Stimulated activated CD8-positive, alpha-beta memory T cell treated with anti-CD3 and anti-CD28 coated beads, Interleukin-7, amount 100 ng/mL, for 4 hours (primary cell): Measurements from ENCODE around the gene ARID5B.

ENCODE experiments used
- DNase-seq, 2 donors: peaks; one replicate each; pipeline ENCODE4 v3.0.0-alpha.2; 2020; ENCODE audit warnings: low read depth in 2 of 2

ARID5B gene

DNA sequence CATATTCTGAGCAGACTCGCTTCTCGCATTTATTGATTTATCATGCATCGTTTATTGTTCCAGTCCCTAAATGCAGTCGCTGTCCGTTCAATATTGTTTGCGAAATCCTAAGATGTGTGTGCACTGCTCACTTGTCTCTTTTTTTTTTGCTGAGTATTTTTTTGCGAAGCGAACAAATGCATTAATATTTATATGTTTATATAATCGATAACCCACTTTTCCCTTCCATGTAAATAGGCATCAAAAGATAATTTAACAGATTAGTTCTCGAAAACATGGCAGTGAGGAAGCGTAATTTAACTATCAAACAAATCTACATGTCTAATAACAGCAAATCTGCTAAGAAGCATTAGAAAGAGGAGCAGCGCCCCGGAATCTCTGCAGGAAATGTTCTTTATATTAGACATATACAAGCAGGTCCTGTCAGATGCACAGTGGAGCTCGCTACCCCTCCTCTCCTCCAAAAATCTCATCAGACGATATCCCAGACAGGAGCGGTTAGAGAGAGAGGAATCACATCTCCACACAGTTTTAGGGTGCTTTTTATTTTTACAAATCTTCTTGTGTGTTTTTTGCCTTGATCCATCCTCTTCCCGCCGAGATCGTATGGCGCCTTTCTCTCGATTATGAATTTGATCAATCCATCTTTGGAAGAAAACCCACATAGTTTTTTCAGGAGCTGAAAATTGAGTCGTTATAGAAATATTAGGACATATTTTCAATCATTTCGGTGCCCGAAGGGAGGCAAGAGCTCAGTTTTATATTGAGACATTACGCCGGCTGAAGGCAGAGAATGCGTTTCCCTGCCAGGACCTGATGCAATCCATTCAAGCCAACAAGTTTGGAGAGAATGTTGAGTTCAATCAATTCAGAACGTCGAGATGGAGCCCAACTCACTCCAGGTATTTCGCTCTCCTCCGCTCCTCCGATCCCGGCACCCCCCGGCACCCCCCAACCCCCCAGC is at the start of gene ARID5B:
Gene ARID5B (plus strand): TSS at position 871 of the 964 bp plus-strand sequence. CDS start 11 bp downstream, at position 882.
- DNase-seq, result no peak

GRCh38 chr10:61852261-61852660 is 49.2 kb upstream of the ARID5B start:
- DNase-seq, result no peak

DNA sequence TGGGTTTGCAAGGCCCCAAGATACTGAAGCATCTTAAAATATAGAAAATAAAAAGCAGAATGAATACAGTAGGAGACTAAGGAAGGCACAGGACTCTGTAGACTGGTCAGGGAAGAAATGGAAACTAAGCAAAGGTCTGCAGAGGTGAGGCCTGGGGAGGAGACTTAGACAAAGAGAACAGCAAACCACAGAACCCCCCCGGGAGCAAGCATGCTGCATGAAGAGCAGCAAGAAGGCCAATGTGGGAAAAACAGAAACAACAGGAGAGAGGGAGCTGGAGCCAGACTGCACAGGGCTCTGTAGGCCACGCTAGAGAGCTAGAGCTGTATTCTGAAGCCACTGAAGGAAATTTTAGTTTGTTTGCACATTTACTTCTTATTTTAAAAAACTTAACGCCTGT is 45.7 kb upstream of the ARID5B start:
- DNase-seq, result no peak

DNA sequence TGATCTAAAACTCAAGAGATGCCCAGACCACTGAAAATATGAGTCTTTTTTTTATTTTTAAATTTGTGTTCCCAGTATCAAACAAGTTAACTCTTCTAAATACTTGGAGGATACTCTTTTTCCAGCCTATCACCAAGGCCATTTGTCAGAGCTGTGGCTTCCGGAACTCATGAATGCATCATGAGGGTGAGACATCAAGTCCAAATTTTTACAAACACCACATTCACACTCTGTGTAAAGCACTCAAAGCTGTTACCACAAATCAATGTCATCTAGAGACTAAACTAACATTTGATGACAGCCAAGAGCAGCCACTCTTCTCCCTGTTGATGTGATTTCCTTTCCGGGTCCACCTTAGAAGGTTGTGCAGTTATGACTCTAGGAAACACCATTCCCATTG is 43.8 kb upstream of the ARID5B start:
- DNase-seq, result no peak

DNA sequence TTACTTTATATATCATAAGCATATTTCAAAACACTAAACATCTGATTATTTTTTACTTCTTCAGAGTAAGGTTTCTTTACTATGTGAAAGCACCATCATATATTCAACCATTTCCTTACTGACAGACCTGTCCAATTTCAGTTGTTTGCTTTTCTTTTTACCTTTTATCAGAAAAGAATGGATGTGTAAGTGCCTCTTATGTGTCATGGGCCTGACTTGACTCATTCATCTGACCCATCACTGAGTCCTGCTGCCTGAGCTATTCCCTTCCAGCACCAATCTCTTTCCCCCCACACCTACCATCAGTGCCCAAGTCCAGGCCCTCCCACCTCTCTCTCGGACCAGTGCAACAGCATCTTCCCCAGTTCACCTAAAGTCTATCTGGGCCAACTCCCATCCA is 41.7 kb upstream of the ARID5B start:
- no peak for DNase-seq

DNA sequence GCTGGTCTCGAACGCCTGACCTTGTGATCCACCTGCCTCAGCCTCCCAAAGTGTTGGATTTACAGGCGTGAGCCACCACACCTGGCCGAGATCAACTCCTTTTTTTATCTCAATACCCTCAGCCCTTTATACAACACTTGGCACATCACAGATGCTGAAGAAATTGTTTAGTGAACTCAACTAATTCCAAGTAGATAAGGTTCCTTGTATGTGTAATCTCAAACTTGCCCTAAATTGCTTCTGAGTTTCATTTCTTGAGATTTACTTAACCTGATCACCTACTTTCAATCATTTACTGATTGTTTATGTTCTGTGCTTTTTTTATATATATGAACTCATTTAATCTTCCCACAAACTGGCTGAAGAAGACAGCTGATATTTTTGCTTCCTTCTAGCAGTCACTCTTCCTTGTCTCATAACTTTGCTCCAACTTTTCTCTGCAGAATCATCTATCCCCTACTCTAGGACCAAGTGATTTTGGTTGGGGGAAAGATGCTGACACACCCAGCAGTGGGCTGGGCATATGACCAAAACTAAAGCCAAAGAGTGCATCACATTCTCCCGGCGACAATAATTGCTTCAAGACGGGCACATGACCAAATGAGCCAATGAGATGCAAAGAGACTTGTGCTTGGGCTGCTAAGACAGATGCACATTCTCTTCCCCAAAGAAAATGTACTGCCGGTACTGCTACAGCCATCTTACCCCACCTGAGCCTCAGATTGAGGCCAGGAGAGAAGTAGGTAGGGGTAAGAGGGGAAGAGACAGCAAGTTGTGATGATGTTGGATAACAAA is 40.3 kb upstream of the ARID5B start:
- DNase-seq, result no peak

GRCh38 chr10:61863981-61864380 is 37.5 kb upstream of the ARID5B start:
- DNase-seq, result no peak

DNA sequence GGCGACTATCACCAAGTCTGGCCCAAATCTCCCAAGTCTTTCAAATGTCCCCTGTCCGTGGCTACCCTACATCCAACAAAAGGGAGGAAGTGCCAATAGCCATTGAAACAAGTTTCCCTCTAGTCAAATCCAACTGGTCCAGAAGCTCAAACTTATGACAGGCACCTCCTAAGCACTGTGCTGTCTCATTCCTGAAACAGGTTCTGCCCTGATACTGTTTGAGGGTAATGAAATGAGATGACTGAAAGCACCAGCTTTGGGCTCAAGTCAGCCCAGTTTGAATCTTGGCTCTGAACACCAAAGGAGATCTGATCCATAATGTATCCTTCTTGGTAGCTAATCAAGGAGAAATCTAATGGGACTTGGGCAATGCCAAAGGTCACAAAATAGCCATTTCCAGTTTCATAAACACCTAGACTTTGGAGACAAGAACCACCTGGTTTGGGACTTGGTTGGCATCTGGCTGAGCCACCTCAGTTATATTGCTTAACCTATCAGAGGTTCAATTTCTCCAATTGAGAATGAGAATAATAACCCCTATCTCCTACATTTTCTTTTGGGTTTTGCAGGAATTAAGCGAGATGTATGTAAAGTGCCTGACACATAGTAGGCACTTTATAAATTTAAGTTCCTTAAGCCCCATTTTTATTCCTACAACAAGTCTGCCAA is 34.7 kb upstream of the ARID5B start:
- DNase-seq, result no peak

GRCh38 chr10:61867374-61867773 is 34.1 kb upstream of the ARID5B start:
- DNase-seq, result peak in 1 of 2 donors; percentile 6

GRCh38 chr10:61867817-61868216 is 33.7 kb upstream of the ARID5B start:
- DNase-seq, result peak; percentile 5 to 52

DNA sequence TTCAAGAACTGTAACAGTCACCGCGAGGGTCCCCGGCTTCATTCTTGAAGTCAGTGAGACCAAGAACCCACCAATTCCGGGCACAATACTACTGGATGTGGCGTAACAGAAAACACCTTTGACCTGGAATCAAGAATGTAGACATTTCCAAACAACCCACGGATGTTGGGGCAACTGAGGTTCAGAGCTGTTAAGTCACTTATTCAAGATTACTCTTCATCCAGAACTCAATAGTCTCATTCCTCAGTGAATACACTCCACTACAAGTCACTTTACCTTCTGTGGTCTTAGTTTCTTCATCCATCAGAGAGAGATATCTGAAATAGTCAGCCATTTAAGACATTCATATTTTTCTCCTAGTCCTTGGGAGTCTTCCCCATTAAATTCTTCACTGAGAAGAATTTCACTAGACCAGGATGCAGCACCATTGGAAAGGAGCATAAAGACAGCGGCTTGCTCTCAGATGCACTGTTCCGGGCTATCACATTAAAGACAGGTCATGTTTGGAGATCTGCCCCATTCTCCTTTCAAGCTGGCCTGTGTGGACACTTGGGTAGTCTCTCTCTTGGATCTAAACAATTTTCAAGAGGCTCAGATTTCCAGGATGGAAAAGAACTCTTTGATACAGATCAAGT is 32.3 kb upstream of the ARID5B start:
- DNase-seq, result no peak

- DNase-seq, result no peak
Measured at GRCh38 chr10:61869774-61870525, 31.5 kb upstream of the ARID5B start.

GRCh38 chr10:61870526-61870895 is 31.0 kb upstream of the ARID5B start:
- no peak for DNase-seq

GRCh38 chr10:61871487-61871886 is 30.0 kb upstream of the ARID5B start:
- no peak for DNase-seq

- DNase-seq, result no peak
Measured at GRCh38 chr10:61877887-61878739, 23.4 kb upstream of the ARID5B start.

DNA sequence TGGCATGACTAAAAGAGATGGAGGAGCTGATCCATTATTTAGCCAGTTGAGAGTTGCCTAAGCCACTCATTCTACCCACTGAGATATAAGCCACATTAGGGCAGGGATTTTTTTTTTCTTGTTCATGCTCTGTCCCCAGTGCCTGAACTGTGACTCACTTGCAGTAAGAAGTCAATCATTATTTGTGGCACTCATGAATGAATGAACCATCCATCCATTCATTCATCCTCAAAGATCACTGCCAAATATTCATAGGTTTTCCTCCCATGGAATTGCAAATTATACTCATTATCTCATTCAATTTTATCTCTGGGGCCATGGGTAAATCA is 22.8 kb upstream of the ARID5B start:
- no peak for DNase-seq

DNA sequence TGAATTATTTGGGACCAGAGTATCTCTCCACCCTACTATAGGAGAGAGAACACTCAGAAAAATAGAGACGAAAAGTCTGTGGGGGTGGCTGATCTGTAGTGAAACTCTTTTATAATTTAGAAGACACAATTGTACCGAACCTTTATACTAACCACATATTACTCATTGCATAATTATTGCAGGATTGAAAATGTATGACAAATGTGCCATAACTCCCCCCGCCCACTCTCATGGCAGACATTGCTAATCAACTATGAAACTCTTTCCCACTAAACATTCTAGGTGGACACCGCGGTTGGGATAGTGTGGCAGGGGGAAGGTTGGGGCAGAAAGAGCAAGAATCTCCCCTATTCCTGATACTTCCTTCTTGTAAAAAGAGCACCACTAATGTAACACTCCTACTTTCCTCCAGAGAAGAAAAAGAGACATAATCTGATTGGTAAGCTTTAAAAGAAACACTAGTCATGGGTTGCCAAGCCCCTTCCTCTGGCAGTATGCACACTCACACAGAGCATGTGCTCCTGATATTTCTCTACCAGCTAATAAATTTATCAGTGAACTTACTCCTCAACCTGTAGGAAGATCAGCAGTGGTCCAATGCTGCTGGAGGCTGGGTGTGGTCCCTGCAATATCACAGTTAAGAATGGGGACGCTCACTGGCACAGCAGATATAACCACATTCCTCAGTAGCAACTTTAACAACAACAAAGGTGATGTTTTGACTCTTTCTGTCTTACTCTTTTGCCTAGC is 18.7 kb upstream of the ARID5B start:
- no peak for DNase-seq

GRCh38 chr10:61883371-61884025 is 18.0 kb upstream of the ARID5B start:
- no peak for DNase-seq

DNA sequence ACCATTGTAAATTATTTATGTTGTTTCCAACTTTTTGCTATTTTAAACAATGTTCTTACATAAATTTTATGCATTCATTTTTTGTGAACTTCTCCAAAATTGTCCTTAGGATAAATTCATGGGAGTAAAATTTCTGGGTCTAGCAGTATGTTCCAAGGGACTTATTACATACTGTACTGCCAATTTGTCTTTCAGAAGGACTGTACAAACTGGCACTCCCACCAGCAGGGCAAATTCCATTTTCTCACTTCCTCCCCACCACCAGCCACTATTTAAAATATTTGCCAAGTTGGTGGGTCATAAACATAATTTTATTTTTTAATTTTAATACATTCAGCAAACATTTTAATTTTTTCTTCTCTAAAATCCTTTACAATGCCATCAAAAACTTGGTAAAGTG is 13.7 kb upstream of the ARID5B start:
- DNase-seq, result no peak
